H1 (cell line): ENCODE results near the gene SEMA6A. TPM values are rescaled to one million over a fixed set of nuclear protein-coding genes. Genes with fewer than 3 reads are reported as not detected.
A peak's percentile ranks its signal among the peaks of the same experiment; 100 is the strongest.

ENCODE experiments used
- CHD1 ChIP-seq: IDR thresholded peaks from 2 replicates; pipeline ENCODE4 v1.6.1; 2012; ENCODE audit warnings: low read depth, low read length, improper control_type of control experiment
- EZH2 ChIP-seq: fragments of 200-600 bp; sonication (generic); IDR thresholded peaks from 2 replicates; pipeline ENCODE4 v1.7.1; 2012; ENCODE audit warnings: low read depth, mild to moderate bottlenecking, moderate library complexity, low read length, inconsistent platforms; ENCODE audit not compliant: severe bottlenecking
- SIN3A ChIP-seq, 2 experiments: IDR thresholded peaks in 1 of 2; conservative IDR thresholded peaks in 1 of 2; 2 replicates each; pipeline ENCODE4 v1.6.1; 2011 to 2012; ENCODE audit warnings: low read length in 2 of 2, improper control_type of control experiment in 1 of 2, low read depth in 1 of 2, mild to moderate bottlenecking in 1 of 2
- polyA plus RNA-seq, 7 experiments: library from polyadenylated mRNA; depleted of rRNA in 3 of 7; stranded (reverse) in 5 of 7; unstranded in 2 of 7; fragments of >200 nt in 5 of 7; fragments of 200-250 nt in 2 of 7; gene quantifications; 1 replicate in 5 of 7; 2 replicates in 1 of 7; 4 replicates in 1 of 7; pipeline versions ENCODE4 v1.2.1 to v1.2.3, GENCODE V29; 2011 to 2013; ENCODE audit warnings: missing spikeins in 2 of 7, mixed read lengths in 2 of 7
- total RNA-seq: library from RNA; stranded (reverse); fragmentation: NEBNext Ultra II Directional; extraction: Animal tissue kit (Norgen Biotek cat#: 25700); gene quantifications from 2 replicates; pipeline ENCODE4 v1.2.1, GENCODE V29; 2021
- TF ChIP-seq, protein P1 (sequence below): fragments of 300-600 bp; sonication (generic); IDR thresholded peaks from 2 replicates; pipeline ENCODE4 v1.7.1; 2012; ENCODE audit warnings: low read length, moderate library complexity, mild to moderate bottlenecking, inconsistent platforms; ENCODE audit not compliant: insufficient replicate concordance
- TF ChIP-seq, protein P2 (sequence below): IDR thresholded peaks from 2 replicates; pipeline ENCODE4 v1.6.1; 2012; ENCODE audit warnings: inconsistent platforms
- TF ChIP-seq, protein P3 (sequence below), 3 experiments: IDR thresholded peaks; 1 replicate in 2 of 3; 2 replicates in 1 of 3; pipeline versions ENCODE4 v1.5.1 to v1.6.1; 2011; ENCODE audit warnings: low read length in 3 of 3, mild to moderate bottlenecking in 3 of 3, inconsistent platforms in 2 of 3, low read depth in 1 of 3, moderate library complexity in 1 of 3; ENCODE audit not compliant: insufficient read depth in 1 of 3; ENCODE audit errors: control extremely low read depth in 1 of 3

SEMA6A gene
- total and polyA plus RNA-seq, 2 of the 8 experiments (the other 6 are each of a cell fraction or from before 2014, with no cell fraction given) = 78.3 to 277 TPM

DNA sequence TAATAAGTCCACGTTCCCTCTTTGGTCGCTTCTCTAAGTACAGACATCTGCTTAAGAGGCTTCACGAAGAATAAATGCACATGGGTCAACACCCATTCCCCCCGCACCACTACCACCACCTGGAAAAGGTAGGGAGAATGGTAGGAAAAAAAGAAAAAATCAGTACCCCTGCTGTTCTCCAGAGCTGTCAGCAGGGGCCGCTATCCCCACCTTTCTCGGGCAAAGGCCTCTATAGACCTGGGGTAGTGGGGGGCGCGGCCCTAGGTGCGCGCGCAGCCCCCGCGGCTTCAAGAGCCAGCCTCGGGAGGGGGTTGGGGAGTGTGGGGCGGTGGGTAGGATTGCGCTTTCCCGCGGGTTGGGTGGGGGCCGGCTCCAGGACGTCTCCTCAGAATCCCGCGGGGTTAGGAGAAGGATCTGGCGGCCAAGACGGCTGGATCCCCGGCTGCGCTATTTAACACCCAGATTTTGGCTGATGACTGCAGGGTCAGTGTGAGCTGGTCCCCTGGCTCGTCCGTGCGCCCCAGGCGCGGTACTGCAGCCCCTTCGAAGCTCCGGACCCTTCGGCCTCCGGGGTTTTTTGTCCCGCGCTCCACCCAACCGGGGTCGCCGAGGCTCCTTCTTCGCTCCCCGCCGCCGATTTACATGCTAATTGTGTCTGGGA is 1.6 kb upstream of the SEMA6A start (continued):
- TF ChIP-seq, protein P1, sequence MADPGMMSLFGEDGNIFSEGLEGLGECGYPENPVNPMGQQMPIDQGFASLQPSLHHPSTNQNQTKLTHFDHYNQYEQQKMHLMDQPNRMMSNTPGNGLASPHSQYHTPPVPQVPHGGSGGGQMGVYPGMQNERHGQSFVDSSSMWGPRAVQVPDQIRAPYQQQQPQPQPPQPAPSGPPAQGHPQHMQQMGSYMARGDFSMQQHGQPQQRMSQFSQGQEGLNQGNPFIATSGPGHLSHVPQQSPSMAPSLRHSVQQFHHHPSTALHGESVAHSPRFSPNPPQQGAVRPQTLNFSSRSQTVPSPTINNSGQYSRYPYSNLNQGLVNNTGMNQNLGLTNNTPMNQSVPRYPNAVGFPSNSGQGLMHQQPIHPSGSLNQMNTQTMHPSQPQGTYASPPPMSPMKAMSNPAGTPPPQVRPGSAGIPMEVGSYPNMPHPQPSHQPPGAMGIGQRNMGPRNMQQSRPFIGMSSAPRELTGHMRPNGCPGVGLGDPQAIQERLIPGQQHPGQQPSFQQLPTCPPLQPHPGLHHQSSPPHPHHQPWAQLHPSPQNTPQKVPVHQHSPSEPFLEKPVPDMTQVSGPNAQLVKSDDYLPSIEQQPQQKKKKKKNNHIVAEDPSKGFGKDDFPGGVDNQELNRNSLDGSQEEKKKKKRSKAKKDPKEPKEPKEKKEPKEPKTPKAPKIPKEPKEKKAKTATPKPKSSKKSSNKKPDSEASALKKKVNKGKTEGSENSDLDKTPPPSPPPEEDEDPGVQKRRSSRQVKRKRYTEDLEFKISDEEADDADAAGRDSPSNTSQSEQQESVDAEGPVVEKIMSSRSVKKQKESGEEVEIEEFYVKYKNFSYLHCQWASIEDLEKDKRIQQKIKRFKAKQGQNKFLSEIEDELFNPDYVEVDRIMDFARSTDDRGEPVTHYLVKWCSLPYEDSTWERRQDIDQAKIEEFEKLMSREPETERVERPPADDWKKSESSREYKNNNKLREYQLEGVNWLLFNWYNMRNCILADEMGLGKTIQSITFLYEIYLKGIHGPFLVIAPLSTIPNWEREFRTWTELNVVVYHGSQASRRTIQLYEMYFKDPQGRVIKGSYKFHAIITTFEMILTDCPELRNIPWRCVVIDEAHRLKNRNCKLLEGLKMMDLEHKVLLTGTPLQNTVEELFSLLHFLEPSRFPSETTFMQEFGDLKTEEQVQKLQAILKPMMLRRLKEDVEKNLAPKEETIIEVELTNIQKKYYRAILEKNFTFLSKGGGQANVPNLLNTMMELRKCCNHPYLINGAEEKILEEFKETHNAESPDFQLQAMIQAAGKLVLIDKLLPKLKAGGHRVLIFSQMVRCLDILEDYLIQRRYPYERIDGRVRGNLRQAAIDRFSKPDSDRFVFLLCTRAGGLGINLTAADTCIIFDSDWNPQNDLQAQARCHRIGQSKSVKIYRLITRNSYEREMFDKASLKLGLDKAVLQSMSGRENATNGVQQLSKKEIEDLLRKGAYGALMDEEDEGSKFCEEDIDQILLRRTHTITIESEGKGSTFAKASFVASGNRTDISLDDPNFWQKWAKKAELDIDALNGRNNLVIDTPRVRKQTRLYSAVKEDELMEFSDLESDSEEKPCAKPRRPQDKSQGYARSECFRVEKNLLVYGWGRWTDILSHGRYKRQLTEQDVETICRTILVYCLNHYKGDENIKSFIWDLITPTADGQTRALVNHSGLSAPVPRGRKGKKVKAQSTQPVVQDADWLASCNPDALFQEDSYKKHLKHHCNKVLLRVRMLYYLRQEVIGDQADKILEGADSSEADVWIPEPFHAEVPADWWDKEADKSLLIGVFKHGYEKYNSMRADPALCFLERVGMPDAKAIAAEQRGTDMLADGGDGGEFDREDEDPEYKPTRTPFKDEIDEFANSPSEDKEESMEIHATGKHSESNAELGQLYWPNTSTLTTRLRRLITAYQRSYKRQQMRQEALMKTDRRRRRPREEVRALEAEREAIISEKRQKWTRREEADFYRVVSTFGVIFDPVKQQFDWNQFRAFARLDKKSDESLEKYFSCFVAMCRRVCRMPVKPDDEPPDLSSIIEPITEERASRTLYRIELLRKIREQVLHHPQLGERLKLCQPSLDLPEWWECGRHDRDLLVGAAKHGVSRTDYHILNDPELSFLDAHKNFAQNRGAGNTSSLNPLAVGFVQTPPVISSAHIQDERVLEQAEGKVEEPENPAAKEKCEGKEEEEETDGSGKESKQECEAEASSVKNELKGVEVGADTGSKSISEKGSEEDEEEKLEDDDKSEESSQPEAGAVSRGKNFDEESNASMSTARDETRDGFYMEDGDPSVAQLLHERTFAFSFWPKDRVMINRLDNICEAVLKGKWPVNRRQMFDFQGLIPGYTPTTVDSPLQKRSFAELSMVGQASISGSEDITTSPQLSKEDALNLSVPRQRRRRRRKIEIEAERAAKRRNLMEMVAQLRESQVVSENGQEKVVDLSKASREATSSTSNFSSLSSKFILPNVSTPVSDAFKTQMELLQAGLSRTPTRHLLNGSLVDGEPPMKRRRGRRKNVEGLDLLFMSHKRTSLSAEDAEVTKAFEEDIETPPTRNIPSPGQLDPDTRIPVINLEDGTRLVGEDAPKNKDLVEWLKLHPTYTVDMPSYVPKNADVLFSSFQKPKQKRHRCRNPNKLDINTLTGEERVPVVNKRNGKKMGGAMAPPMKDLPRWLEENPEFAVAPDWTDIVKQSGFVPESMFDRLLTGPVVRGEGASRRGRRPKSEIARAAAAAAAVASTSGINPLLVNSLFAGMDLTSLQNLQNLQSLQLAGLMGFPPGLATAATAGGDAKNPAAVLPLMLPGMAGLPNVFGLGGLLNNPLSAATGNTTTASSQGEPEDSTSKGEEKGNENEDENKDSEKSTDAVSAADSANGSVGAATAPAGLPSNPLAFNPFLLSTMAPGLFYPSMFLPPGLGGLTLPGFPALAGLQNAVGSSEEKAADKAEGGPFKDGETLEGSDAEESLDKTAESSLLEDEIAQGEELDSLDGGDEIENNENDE = no peak
- TF ChIP-seq CHD1 (no peak), SIN3A (conservative IDR thresholded peaks at IDR 0.05 in 1 of 2, IDR thresholded peaks at IDR 0.05 in 1 of 2; ENCODE audit: low read depth in 1 of 2, low read length in 2 of 2) (no peak), EZH2 (no peak)
- TF ChIP-seq, protein P2, sequence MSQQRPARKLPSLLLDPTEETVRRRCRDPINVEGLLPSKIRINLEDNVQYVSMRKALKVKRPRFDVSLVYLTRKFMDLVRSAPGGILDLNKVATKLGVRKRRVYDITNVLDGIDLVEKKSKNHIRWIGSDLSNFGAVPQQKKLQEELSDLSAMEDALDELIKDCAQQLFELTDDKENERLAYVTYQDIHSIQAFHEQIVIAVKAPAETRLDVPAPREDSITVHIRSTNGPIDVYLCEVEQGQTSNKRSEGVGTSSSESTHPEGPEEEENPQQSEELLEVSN = no peak
- TF ChIP-seq, protein P3, sequence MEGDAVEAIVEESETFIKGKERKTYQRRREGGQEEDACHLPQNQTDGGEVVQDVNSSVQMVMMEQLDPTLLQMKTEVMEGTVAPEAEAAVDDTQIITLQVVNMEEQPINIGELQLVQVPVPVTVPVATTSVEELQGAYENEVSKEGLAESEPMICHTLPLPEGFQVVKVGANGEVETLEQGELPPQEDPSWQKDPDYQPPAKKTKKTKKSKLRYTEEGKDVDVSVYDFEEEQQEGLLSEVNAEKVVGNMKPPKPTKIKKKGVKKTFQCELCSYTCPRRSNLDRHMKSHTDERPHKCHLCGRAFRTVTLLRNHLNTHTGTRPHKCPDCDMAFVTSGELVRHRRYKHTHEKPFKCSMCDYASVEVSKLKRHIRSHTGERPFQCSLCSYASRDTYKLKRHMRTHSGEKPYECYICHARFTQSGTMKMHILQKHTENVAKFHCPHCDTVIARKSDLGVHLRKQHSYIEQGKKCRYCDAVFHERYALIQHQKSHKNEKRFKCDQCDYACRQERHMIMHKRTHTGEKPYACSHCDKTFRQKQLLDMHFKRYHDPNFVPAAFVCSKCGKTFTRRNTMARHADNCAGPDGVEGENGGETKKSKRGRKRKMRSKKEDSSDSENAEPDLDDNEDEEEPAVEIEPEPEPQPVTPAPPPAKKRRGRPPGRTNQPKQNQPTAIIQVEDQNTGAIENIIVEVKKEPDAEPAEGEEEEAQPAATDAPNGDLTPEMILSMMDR (IDR thresholded peaks at IDR 0.05; ENCODE audit: control extremely low read depth in 1 of 3, insufficient read depth in 1 of 3, low read depth in 1 of 3, low read length in 3 of 3) = peak; percentile 81 to 88 (median 83)
